K562 (cell line): Measurements from ENCODE around the gene DNAJC1. TPM values are rescaled to one million over a fixed set of nuclear protein-coding genes. Genes with fewer than 3 reads are reported as not detected.

ENCODE experiments used
- CREB1 ChIP-seq, 2 experiments: sonication (generic) in 1 of 2; formaldehyde crosslinking in 1 of 2; IDR thresholded peaks; 2 replicates each; pipeline versions ENCODE4 v1.6.1 to v1.8.0; 2012 to 2022; ENCODE audit warnings: inconsistent platforms in 1 of 2, mild to moderate bottlenecking in 1 of 2, missing genetic modification reagents in 1 of 2, moderate library complexity in 1 of 2
- DIDO1 ChIP-seq: fragments of 450-650 bp; IDR thresholded peaks from 2 replicates; pipeline ENCODE4 v1.6.1; 2016; ENCODE audit warnings: low read depth, missing biosample characterization, missing genetic modification characterization
- HCFC1 ChIP-seq: IDR thresholded peaks from 2 replicates; pipeline ENCODE4 v1.6.1; 2012; ENCODE audit warnings: low read depth, low read length, improper control_type of control experiment
- LCOR ChIP-seq: sonication (generic); formaldehyde crosslinking; IDR thresholded peaks from 2 replicates; pipeline ENCODE4 v1.8.0; 2022; ENCODE audit warnings: mild to moderate bottlenecking, missing genetic modification reagents
- MCM2 ChIP-seq: fragments of 450-650 bp; IDR thresholded peaks from 2 replicates; pipeline ENCODE4 v1.6.1; 2017; ENCODE audit warnings: low read depth, mild to moderate bottlenecking
- MEIS2 ChIP-seq: fragments of 450-650 bp; IDR thresholded peaks from 2 replicates; pipeline ENCODE4 v1.6.1; 2014; ENCODE audit warnings: mild to moderate bottlenecking; ENCODE audit not compliant: partially characterized antibody
- MYBL2 ChIP-seq, 2 experiments: fragments of 450-650 bp in 1 of 2; sonication (generic) in 1 of 2; formaldehyde crosslinking in 1 of 2; IDR thresholded peaks; 2 replicates each; pipeline versions ENCODE4 v1.6.1 to v1.8.1; 2017 to 2022; ENCODE audit warnings: borderline replicate concordance in 1 of 2, inconsistent platforms in 1 of 2, low read depth in 1 of 2, mild to moderate bottlenecking in 1 of 2, missing genetic modification reagents in 1 of 2, moderate library complexity in 1 of 2
- NFXL1 ChIP-seq: fragments of 450-650 bp; formaldehyde crosslinking; IDR thresholded peaks from 2 replicates; pipeline ENCODE4 v1.4.0; 2021; ENCODE audit warnings: mild to moderate bottlenecking
- PHF20 ChIP-seq: fragments of 450-650 bp; IDR thresholded peaks from 2 replicates; pipeline ENCODE4 v1.6.1; 2018; ENCODE audit not compliant: partially characterized antibody
- PHF8 ChIP-seq: fragments of 200-600 bp; sonication (generic); IDR thresholded peaks from 2 replicates; pipeline ENCODE4 v1.6.1; 2012; ENCODE audit warnings: mixed run types, mild to moderate bottlenecking, inconsistent platforms, low read length, moderate library complexity, borderline replicate concordance
- POLR2G ChIP-seq: fragments of 200-400 bp; formaldehyde crosslinking; IDR thresholded peaks from 2 replicates; pipeline ENCODE4 v1.6.1; 2017; ENCODE audit warnings: low read depth, mild to moderate bottlenecking, antibody characterized with exemption, low read length, moderate library complexity
- UBTF ChIP-seq, 2 experiments: IDR thresholded peaks; 2 replicates each; pipeline ENCODE4 v1.6.1; 2012; ENCODE audit warnings: improper control_type of control experiment in 2 of 2, low read depth in 2 of 2, low read length in 2 of 2, borderline replicate concordance in 1 of 2
- USF2 ChIP-seq: sonication (generic); formaldehyde crosslinking; IDR thresholded peaks from 2 replicates; pipeline ENCODE4 v1.5.0; 2020; ENCODE audit warnings: missing genetic modification reagents
- ZBTB7A ChIP-seq: IDR thresholded peaks from 2 replicates; pipeline ENCODE4 v1.6.1; 2011; ENCODE audit warnings: low read depth, mild to moderate bottlenecking, low read length, moderate library complexity, borderline replicate concordance; ENCODE audit not compliant: control insufficient read depth
- ZNF311 ChIP-seq: fragments of 250-450 bp; sonication (Bioruptor Pico); IDR thresholded peaks from 2 replicates; pipeline ENCODE4 v1.4.0; 2020; ENCODE audit warnings: mild to moderate bottlenecking, moderate library complexity
- polyA plus RNA-seq, 8 experiments: library from polyadenylated mRNA; depleted of rRNA in 4 of 8; stranded (reverse) in 5 of 8; unstranded in 3 of 8; fragments of >200 nt; fragmentation: Nextera tagmentation in 2 of 8; fragmentation: Illumina TruSeq in 1 of 8; extraction: Ambion mirVana in 2 of 8; extraction: Trizol in 1 of 8; gene quantifications; 2 replicates each; pipeline versions ENCODE4 v1.2.1 to v1.2.3, GENCODE V29; 2011 to 2014; ENCODE audit warnings: inconsistent platforms in 1 of 8, missing spikeins in 1 of 8
- total RNA-seq, 7 experiments: library from RNA; depleted of rRNA in 6 of 7; stranded (reverse); fragments of >200 nt in 6 of 7; fragmentation: Illumina TruSeq in 2 of 7; extraction: Trizol in 2 of 7; gene quantifications; 2 replicates each; pipeline versions ENCODE4 v1.2.1 to v1.2.3, GENCODE V29; 2011 to 2021; ENCODE audit warnings: low replicate concordance in 1 of 7
- TF ChIP-seq, protein P1 (sequence below), 2 experiments: fragments of 200-800 bp in 1 of 2; sonication (Bioruptor generic) in 1 of 2; sonication (generic) in 1 of 2; formaldehyde crosslinking in 1 of 2; IDR thresholded peaks in 1 of 2; conservative IDR thresholded peaks in 1 of 2; 2 replicates each; pipeline versions ENCODE4 v1.5.0 to v1.6.1; 2016 to 2020; ENCODE audit warnings: missing compliant biosample characterization in 1 of 2, missing genetic modification characterization in 1 of 2, missing genetic modification reagents in 1 of 2
- TF ChIP-seq, protein P2 (sequence below): sonication (generic); formaldehyde crosslinking; IDR thresholded peaks from 2 replicates; pipeline ENCODE4 v1.8.0; 2022; ENCODE audit warnings: mild to moderate bottlenecking, low read depth, missing genetic modification reagents

DNAJC1 gene
- total and polyA plus RNA-seq, 9 of the 15 experiments (the other 6 are each of a cell fraction or from before 2014, with no cell fraction given), result 5.4 to 77.6 (median 40.3) TPM

DNA sequence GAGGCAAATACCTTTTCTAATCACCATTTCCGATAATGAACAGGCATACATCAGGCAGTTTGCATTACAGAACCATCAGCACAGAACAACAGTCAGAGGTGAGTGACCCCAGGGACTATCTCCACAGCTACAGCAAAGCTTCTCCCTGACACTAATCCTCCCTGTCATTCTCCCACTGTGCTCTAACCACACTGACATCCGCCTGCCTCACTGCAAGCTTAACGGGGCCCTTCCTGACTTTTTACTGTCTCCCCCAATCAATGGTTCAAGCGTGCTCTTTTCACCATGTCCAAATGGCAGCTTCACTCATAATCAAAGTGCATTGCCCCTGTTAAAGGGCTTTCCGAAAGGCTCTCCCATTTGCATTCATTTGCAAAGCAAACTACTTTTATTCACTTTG is 196.3 kb downstream of the DNAJC1 start (continued):
- TF ChIP-seq UBTF (IDR thresholded peaks at IDR 0.05; ENCODE audit: borderline replicate concordance in 1 of 2, low read depth in 2 of 2, low read length in 2 of 2) (no peak), PHF8 (no peak), ZNF311 (no peak), ZBTB7A (no peak), MYBL2 (IDR thresholded peaks at IDR 0.05; ENCODE audit: low read depth) (no peak), MYBL2 (CRISPR knock-in tag; IDR thresholded peaks at IDR 0.05; ENCODE audit: borderline replicate concordance) (no peak), MCM2 (no peak), NFXL1 (CRISPR knock-in tag) (no peak), HCFC1 (no peak), USF2 (CRISPR knock-in tag) (no peak), POLR2G (no peak), MEIS2 (peak; percentile 94), CREB1 (IDR thresholded peaks at IDR 0.05) (no peak), CREB1 (CRISPR knock-in tag; IDR thresholded peaks at IDR 0.05) (no peak), DIDO1 (tag) (no peak), LCOR (no peak), PHF20 (no peak)
- TF ChIP-seq, protein P1, sequence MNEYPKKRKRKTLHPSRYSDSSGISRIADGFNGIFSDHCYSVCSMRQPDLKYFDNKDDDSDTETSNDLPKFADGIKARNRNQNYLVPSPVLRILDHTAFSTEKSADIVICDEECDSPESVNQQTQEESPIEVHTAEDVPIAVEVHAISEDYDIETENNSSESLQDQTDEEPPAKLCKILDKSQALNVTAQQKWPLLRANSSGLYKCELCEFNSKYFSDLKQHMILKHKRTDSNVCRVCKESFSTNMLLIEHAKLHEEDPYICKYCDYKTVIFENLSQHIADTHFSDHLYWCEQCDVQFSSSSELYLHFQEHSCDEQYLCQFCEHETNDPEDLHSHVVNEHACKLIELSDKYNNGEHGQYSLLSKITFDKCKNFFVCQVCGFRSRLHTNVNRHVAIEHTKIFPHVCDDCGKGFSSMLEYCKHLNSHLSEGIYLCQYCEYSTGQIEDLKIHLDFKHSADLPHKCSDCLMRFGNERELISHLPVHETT (CRISPR knock-in tag; conservative IDR thresholded peaks at IDR 0.05 in 1 of 2, IDR thresholded peaks at IDR 0.05 in 1 of 2), result no peak
- TF ChIP-seq, protein P2, sequence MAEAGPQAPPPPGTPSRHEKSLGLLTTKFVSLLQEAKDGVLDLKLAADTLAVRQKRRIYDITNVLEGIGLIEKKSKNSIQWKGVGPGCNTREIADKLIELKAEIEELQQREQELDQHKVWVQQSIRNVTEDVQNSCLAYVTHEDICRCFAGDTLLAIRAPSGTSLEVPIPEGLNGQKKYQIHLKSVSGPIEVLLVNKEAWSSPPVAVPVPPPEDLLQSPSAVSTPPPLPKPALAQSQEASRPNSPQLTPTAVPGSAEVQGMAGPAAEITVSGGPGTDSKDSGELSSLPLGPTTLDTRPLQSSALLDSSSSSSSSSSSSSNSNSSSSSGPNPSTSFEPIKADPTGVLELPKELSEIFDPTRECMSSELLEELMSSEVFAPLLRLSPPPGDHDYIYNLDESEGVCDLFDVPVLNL, result no peak
